ENCODE measurements around the gene EXTL1.
A peak's percentile ranks its signal among the peaks of the same experiment; 100 is the strongest.

EXTL1 gene

GRCh38 chr1:26067432-26067911 is 45.9 kb downstream of the EXTL1 start, which contains the start of gene TRIM63:
Gene TRIM63, minus strand, starts transcription at chr1:26067630. Its CDS starts 136 bp downstream, at chr1:26067494.
- DNase-seq: no peak

GRCh38 chr1:26069941-26070295 is 48.3 kb downstream of the EXTL1 start:
- no peak for DNase-seq

- DNase-seq: no peak
These were observed 48.9 kb downstream of the EXTL1 start for GRCh38 chr1:26070296-26070962.

- no peak for DNase-seq
These were observed 49.4 kb downstream of the EXTL1 start for GRCh38 chr1:26070963-26071342.

GRCh38 chr1:26072305-26072704 is 50.7 kb downstream of the EXTL1 start:
- peak in 1 of 51 donors; percentile 12 for DNase-seq

- no peak for DNase-seq
These were observed 54.0 kb downstream of the EXTL1 start for GRCh38 chr1:26075421-26076144.

- DNase-seq: no peak
These were observed 55.9 kb downstream of the EXTL1 start for GRCh38 chr1:26077524-26077923.

- no peak for DNase-seq
These were observed 57.0 kb downstream of the EXTL1 start for GRCh38 chr1:26078286-26079177.

- no peak for DNase-seq
These were observed 57.6 kb downstream of the EXTL1 start for GRCh38 chr1:26079178-26079563.

- no peak for DNase-seq
These were observed 58.6 kb downstream of the EXTL1 start for GRCh38 chr1:26079960-26080814.

GRCh38 chr1:26081267-26082019 is 59.9 kb downstream of the EXTL1 start:
- no peak for DNase-seq

- DNase-seq: no peak
These were observed 60.4 kb downstream of the EXTL1 start for GRCh38 chr1:26082020-26082350.

GRCh38 chr1:26083208-26083607 is 61.6 kb downstream of the EXTL1 start:
- no peak for DNase-seq

- no peak for DNase-seq
These were observed 62.6 kb downstream of the EXTL1 start for GRCh38 chr1:26084091-26084561.

GRCh38 chr1:26084844-26085243 is 63.3 kb downstream of the EXTL1 start:
- no peak for DNase-seq
